NCI-H748 (cell line): ENCODE results near the gene PCBP3.
A peak's percentile ranks its signal among the peaks of the same experiment; 100 is the strongest.
"Not testable (repeated sequence)": the region's sequence is repeated elsewhere in the genome, so short reads cannot be mapped to it uniquely, and the experiment has no call there.

ENCODE experiments used
- DNase-seq: peaks from one replicate; lab custom pipeline; 2025; ENCODE audit not compliant: unreplicated experiment; lab: John Stamatoyannopoulos, UW

PCBP3 gene

DNA sequence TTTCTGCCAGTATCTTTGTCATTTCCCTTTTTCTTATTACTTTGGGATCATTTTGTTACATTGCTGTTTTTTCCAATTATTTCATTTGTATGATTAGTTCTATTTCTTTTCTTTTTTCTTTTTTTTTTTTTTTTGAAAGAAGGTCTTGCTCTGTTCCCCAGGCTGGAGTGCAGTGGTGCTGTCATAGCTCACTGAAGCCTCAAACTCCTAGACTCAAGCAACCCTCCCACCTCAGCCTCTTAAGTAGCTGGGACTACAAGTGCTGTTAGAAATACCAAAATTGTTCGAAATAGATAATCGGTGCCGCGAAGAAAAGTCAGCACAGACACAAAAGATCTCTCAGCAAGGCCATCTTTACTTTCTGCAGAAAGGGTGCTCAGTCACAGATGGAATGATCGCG, 311.4 kb downstream of the PCBP3 start:
- DNase-seq, result no peak

DNA sequence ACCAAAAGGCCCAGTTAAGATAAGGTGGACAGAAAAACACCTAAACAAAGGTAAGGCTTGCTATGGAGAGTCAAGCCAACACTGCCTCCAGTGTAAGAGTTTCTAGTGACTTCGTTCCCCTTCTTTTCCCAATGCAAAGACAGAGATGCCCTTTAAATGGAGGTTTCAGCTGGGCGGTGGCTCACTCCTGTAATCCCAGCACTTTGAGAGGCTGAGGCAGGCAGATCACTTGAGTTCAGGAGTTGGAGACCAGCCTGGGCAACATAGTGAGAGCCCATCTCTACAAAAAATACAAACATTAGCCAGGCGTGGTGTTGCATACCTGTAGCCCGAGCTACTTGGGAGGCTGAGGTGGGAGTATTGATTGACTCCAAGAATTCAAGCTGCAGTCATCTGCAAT, 314.0 kb downstream of the PCBP3 start:
- DNase-seq, result no peak

DNA sequence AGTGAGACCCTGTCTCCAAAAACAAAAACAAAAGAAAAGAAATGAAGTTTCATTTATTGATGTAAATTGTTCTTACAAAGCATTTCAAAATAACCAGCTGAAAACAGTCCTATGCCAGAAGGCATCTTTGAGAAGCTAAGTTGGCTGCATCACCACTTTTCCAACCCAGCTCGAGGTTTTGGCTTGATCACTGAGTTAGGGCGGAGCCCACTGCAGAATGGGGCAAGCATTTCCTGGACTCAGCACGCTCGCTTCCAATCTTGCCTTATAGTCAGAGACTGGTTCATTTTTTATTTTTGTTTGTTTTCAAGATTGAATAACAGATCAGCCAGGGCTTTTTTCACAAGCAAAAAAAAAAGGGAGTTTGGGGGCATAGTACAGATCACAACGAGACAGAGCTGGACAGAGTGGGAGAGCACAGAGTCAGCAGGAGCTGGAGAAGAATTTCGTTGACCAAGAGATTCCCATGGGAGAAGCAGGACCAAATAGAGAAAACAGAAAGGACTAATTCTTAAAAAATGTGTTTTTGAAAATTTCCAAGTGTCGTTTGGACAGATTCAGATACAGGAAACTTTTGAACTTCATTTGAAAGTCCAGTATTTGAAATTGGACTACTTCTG, 314.6 kb downstream of the PCBP3 start:
- no peak for DNase-seq

DNA sequence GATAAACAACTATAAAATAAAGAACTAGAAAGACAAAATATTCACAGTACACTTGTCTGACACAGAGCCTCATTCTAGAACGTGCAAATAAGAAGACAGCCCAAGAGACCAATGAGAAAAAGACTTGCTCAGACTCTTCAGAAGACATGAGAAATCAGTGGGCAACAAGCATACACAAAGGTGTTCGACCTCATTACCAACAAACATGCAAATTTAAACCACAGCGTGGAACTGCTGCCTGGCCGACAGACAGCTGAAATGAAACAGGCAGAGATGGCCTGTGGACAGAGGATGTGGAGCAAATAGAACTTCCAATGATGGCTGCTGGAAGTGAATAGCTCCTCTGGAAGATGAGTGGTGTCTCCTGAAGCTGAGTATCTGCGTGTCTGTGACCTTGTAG, 315.7 kb downstream of the PCBP3 start:
- DNase-seq, result no peak

DNA sequence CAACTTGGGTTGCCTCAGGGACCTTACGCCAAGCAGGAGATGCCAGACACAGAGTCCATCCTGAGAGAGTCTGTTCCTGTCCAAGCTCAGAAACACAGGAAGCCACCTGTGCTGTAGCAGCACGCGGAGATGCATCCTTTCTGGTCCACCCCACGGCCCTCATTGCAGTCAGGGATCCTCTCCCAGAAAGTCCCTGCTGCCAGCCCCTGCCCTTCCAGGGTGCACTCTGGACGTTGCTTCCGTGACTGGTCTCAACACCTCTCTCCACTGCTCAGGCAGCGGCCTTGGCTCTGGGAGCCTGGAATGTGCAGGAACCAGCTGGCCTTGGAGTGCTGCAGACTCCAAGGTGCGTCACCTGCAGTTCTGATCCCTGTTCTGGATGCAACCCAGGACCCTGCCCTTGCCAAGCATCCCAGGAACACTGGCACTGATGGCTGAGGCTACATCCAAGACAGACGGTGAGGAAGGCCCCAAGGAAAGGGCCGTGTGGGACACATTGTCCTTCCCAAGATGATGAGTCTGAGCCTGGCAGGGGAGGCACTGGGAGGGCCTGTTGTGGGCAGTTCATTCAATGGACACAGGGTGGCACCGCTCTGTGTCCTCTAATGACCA, 316.4 kb downstream of the PCBP3 start:
- DNase-seq, result no peak

DNA sequence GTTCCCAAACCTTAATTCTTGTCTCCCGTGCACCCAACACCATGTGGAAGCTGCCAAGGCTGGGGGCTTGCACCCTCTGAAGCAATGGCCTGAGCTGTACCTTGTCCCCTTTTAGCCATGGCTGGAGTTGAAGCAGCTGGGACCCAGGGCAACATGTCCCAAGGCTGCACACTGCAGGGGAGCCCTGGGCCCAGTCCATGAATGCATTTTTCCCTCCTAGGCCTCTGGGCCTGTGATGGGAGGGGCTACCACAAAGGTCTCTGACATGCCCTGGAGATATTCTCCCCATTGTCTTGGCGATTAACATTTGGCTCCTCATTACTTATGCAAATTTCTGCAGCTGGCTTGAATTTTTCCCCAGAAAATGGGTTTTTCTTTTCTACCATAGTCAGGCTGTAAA, 317.9 kb downstream of the PCBP3 start:
- DNase-seq, result not testable (repeated sequence)

DNA sequence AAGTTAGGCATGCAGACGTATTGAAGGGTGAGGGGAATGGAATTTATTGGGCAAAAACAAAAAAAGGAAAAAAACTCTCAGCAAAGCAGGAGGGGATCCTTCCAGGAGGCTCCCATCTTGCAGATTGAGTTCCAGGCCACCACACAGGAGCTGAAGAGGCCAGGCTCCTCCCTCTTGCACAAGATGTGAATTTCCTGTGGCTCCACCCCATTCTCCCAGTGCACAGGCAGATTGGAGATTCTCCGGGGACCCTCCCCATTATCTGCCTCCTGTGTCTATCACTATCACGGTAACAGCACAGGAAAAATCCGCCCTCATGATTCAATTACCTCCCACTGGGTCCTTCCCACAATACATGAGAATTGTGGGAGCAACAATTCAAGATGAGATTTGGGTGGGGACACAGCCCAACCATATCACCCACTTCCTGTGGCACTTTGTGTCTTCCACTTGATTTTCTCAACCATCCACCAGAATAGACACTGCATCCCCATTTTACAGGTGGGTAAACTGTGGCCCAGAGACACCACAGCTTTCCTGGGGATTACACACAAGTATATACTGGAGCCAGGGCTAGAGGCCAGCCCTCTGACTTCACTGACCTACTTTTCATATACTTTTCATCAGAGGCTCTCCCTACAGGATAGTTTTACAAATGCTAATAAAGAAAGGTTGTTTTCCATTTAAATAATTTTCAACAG, 319.2 kb downstream of the PCBP3 start:
- DNase-seq, result no peak

DNA sequence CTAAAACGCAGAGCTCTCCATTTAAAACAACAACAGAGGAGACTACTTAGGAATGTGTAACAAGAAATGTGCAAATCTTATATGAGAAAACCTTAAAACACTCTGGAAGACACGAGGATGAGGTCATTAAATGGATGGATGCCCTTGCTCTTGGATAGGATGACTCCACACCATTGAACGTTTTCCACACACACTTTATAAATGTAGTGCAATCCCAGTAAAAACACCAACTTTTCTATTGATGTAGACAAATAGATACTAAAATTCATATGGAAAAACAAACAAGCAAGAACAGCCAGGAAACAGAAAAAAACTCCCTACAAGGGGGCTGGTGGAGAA, 319.7 kb downstream of the PCBP3 start:
- no peak for DNase-seq

DNA sequence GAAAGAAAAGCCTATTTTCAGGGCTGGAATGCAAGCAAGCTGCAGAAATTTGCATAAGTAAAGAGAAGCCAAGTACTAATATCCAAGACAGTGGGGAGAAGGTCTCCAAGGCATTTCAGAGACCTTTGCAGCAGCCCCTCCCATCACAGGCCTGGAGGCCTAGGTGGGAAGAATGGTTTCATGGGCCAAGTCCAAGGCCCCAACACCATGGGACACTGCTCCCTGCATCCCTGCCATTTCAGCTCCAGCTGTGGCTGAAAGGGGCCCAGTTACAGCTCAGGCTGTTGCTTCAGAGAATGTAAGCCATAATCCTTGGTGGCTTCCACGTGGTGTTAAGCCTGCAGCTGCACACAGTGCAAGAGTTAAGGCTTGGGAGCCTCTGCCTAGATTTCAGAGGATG, 321.1 kb downstream of the PCBP3 start:
- DNase-seq, result no peak

DNA sequence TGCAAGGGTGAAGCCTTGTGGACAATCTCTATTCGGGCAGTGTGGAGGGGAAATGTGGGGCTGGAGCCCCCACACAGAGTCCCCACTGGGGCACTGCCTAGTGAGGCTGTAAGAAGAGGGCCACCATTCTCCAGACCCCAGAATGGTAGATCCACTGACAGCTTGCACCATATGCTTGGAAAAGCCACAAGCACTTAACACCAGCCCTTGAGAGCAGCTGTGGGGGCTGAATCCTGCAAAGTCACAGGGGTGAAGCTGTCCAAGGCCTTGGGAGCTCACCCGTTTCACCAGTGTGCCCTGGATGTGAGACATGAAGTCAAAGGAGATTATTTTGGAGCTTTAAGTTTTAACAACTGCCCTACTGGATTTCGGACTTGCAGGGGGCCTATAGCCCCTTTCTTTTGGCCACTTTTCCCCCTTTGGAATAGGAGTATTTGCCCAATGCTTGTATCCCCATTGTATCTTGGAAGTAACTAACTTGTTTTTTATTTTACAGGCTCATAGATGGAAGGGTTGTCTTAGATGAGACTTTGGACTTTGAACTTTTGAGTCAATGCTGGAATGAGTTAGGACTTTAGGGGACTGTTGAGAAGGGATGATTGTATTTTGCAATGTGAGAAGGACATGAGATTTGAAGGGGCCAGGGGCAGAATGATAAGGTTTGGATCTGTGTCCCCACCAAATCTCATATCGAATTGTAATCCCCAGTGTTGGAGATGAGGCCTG, 321.7 kb downstream of the PCBP3 start:
- no peak for DNase-seq

DNA sequence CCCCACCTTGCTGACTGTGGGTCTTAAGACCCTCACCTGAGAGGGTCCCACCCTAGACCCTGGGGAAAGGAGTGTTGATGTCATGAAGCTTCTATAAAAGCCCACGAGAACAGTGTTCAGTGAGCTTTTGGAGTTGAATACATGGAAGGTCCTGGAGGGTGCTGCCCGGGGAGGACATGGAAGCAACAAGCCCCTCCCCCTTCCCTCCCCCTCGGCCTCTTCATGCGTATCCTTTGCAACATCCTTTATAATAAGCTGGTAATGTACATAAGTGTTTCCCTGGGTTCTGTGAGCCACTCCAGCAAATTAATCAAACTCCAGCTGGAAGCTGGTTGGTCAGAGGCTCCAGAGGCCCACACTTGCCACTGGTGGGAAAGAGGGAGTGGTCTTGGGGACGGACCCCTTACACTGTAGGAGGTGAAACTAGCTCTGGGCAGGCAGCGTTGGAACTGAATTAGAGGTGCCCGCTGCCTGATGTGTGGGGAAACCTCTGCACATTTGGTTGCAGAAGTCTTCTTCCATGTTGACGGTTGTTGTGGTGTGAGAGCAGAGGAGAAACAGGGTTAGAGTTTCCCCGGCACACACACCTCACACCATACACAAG, 323.4 kb downstream of the PCBP3 start:
- no peak for DNase-seq

DNA sequence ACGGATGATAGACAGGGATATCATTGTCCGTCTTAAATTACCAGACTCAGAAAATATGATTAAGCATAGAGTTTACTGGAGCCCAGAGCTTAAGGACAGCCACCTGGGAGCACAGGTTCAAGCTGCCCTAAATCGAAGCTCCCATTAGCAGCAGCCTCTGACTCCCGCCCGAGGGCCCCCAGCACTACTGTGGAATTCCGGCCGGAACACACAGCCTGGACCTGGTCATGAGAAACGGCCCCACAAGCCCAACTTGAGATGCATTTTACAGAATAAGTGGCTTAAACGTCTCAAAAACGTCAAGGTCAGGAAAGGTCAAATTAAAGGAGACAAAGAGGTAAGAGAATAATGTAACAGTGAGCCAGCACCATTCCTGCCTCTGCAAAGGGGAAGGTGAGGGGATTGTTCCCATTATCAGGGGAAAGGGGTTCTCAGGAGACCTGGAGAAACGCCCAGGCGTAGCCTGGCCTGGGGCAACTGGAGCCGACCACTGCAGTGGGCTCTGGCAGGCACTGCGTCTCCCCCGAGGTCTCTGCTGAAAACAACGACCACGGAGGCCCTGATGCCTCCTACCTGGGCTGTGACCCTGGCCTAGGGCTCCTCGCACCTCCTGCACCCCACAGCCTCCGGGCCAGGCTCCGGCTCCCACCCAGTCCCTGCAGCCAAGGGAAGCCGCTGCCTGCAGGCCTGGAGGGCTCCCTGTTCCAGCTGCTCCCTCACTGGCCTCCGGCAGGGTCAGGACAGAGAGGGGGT, 326.6 kb downstream of the PCBP3 start:
- no peak for DNase-seq

DNA sequence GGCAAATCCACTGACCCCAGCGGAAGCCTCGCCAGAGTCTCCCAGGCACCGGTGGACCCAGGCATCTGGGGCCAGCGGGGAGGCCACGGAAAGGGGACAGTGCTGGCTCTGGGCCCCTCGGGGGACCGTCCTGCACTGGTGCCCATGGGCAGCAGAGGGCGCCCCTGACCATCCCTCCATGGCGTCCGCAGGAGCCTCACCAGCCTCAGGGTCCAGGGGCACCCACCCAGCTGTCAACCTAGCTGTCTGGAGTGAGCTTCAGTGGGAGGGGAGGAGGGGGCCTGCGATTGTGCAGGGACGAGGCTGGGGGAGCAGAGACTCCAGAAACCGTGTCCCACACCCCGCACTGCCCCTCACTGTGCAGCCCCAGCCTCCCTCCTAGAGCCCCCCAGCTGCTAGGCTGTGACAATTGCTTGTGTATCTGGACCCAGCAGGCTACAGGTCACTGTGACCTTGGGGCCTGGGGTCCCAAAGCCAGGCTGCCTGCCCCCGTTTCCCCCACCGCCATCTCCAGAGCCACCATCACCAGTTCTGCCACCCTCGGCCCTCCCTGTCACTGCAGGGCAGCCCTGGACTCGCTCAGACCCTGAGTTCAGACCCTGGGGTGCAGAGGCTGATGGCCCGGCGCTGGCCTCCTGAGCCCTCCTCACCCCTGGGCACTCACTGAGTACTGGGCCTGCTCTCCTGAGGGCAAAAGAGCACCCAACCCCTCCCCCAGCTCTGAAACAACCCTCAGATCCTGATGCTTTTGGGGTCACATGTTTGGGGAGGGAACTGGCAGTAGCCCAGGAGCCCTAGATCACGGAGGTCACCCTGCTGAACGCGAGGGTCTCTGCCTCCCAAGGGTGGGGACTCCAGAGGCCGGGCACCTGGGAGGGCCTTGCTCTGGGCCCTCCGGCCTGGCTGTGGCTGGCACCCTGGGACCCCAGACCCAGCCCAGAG, 327.4 kb downstream of the PCBP3 start:
- DNase-seq, result peak; percentile 45

DNA sequence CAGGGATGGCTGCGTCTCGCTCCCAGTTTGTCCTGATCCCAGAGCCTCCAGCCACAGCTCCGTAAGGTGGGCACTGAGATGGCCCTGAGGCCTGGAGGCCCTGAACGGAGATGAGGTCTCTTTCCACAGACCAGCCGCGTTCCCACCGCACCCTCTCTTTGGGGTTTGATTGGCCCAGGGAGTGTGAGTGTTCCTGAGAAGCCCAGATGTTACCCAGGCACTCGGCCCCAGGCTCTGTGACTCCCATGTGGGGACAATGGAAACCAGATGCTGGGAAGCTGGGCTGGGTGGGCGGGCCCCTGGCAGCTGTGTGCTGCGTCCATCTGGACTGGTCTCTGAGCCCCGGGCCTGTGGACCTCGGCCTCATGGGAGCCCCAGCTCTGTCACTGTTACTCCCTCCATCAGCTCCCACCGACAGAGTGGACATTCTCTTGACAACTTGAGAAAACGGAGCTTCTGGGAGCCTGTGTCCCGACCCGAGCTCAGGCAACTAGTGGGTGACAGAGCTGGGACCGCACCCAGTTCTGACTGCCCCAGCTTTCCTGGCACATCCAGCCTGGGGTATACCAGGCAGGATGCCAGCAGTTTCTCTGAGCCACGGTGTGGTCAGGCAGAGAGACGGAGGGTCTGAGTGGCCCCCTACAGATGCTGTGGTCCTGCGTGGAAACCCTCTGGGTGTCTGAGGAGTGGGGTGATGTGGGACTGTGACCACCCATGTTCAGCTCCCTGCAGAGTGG, 328.3 kb downstream of the PCBP3 start:
- DNase-seq, result no peak

DNA sequence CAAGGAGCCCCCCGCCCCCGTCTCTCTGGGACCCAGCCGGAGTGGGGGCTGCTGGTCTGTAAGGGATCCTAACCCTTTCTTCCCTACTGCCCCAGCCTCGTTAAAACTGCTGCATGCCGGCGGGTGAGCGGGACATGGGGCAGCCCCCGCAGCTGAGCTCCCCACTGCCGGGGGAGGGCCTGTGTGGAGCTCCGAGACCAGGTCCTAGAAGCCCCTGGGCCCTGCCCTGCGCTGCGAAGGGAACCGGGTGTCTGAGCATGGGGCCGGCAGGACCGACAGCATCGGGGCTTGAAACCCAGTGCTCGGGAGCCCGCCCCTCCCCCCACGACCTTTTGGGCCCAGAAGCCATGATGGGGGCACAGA, 328.8 kb downstream of the PCBP3 start:
- no peak for DNase-seq

DNA sequence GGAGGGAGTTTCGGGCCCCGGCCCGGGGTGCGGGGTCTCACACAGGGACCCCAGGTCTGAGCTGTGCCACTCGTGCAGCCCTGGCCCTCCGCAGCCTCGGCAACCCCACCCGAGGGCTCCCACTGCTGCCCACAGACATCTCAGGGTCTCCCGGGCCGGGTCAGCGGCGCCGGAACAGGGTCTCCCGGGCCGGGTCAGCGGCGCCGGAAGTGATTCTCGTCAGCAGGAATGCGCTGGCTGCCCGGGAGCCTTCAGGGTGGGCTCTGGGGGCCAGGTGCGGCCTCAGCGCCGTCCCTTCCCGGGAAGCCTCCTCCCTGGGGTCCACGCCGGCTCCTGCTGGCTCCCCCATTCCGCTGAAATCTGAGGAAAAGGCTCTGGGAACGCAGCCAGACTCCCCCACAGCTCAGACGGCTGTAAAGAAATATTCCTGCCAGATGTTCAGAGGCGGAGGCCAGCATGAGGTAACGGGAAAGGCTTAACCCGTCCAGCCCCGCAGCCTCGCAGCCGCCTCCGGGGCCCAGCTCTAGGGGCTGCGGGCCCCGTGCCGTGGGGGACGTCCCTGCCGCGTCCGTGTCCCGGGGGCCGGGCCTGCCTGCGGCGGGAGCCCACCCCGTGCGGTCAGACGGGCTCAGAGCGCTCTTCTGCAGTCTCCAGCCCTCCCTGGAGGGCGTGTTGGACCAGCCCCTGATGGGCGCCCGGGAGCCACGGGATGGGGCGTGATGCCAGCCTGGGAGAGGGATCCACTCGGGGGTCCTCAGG, 329.4 kb downstream of the PCBP3 start:
- DNase-seq, result peak; percentile 40

DNA sequence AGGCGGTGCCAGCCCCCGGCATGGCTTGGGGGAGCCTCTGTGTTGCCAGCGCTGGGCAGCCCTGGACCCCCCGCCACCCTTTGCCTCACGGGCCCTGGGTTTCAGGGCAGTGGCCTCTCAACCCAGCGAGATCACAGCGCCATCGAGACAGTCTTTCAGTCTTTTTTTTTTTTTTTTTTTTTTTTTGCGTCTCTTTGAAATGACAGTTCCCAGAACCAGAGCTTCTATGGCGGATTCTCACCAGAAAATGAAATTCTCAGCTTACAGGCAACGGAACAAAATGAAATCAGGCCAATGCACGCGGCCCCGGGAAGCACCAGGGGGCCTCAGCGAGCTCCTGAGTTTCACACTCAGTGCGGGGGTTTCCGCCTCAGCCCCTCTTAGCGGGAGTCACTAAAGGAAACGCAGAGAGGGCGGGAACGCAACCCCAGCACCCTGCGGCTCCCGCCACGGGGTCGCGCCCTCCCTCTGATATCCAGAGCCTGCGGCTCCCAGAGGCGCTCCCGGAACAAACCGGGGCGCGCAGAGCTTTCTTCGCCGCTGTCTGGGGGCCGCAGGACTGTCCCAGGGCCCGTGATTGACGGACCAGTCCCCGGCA, 330.0 kb downstream of the PCBP3 start:
- DNase-seq, result peak; percentile 71
